Adrenal gland (tissue), 12 donors: ENCODE measurements around the gene HOXB8. TPM values are rescaled to one million over a fixed set of nuclear protein-coding genes. Genes with fewer than 3 reads are reported as not detected.
A peak's percentile ranks its signal among the peaks of the same experiment; 100 is the strongest.

Experiments used
- DNase-seq, 7 donors: peaks; one replicate each; pipeline ENCODE4 v3.0.0-alpha.2; 2019 to 2020
- H3K27ac ChIP-seq, 5 donors: fragments of 200-600 bp; sonication (generic) in 4 of 5; 1 replicate in 3 of 5; 2 replicates in 2 of 5; pipeline versions ENCODE4 v1.5.1 to v1.8.0; 2016 to 2020; ENCODE audit warnings: mild to moderate bottlenecking in 1 of 5
- H3K27me3 ChIP-seq: fragments of 200-600 bp; 2 replicates; pipeline ENCODE4 v1.8.0; 2021
- H3K36me3 ChIP-seq, 2 donors: fragments of 200-600 bp; replicated peaks in 1 of 2; 1 replicate in 1 of 2; 2 replicates in 1 of 2; pipeline versions ENCODE4 v1.5.1 to v1.8.0; 2018 to 2022
- H3K4me1 ChIP-seq, 2 donors: fragments of 200-600 bp; replicated peaks in 1 of 2; 1 replicate in 1 of 2; 2 replicates in 1 of 2; pipeline versions ENCODE4 v1.5.1 to v1.8.0; 2018 to 2021
- H3K4me3 ChIP-seq, 4 donors: fragments of 200-600 bp; sonication (generic) in 3 of 4; one replicate each; pipeline ENCODE4 v1.5.1; 2016 to 2018
- H3K9me3 ChIP-seq, 3 donors: fragments of 200-600 bp; sonication (generic) in 1 of 3; replicated peaks in 1 of 3; 1 replicate in 2 of 3; 2 replicates in 1 of 3; pipeline versions ENCODE4 v1.5.1 to v1.8.0; 2016 to 2021
- POLR2A ChIP-seq, 2 donors: fragments of 450-650 bp; IDR thresholded peaks; one replicate each; pipeline ENCODE4 v1.6.1; 2017; ENCODE audit warnings: antibody characterized with exemption in 2 of 2, mild to moderate bottlenecking in 2 of 2, moderate library complexity in 1 of 2
- WGBS, 4 donors: extraction: QIAGEN DNeasy Blood & Tissue Kit in 2 of 4; methylation state at CpG; one replicate each; pipeline versions ENCODE4 v1.1.5 to v1.1.7; 2013 to 2017; 5-methylcytosine and 5-hydroxymethylcytosine counted together
- intact Hi-C, 2 donors: fragments of 100-400 bp; cut with DNase I; formaldehyde crosslinking; loops; one replicate each; pipeline versions ENCODE4 v1.14.1 to v1.15.0; 2022 to 2023
- polyA plus RNA-seq, 3 donors: library from polyadenylated mRNA; stranded (reverse); fragments of 200-250 nt in 2 of 3; fragments of 350-450 nt in 1 of 3; fragmentation: Illumina TruSeq in 1 of 3; extraction: RNeasy Lipid Tissue Mini Kit (QIAGEN cat#74804) in 1 of 3; gene quantifications; one replicate each; pipeline ENCODE4 v1.2.3, GENCODE V29; 2013 to 2014
- total RNA-seq, 9 donors: library from RNA; depleted of rRNA in 4 of 9; stranded (reverse); fragments of >200 nt in 4 of 9; fragments of 120-200 nt in 1 of 9; fragmentation: NEBNext Ultra II Directional in 1 of 9; extraction: Animal tissue kit (Norgen Biotek cat#: 25700) in 1 of 9; gene quantifications; one replicate each; pipeline versions ENCODE4 v1.1.0 to v1.2.4, GENCODE V29; 2013 to 2023
- TF ChIP-seq, protein P1 (sequence below), 6 experiments: fragments of 450-650 bp in 4 of 6; fragments of 200-600 bp in 2 of 6; sonication (generic) in 1 of 6; IDR thresholded peaks; 1 replicate in 5 of 6; 2 replicates in 1 of 6; pipeline versions ENCODE4 v1.5.1 to v1.8.0; 2016 to 2021; ENCODE audit warnings: antibody characterized with exemption in 6 of 6, mild to moderate bottlenecking in 2 of 6, moderate library complexity in 1 of 6
- donor health status: healthy with polysubstance abuse.
- donor health status: Bipolar disorder and iron deficiency.
- donor health status: DM: yes; HTN: yes; CAD: no.
- donor health status: DM: no; HTN: no; CAD: no.
- donor health status: DM: no; HTN: no; CAD: no.
- donor health status: DM: yes; HTN: yes; CAD: no.

HOXB8 gene
- total and polyA plus RNA-seq, 12 donors, result 0.72 to 13.3 (median 5.9) TPM

DNA sequence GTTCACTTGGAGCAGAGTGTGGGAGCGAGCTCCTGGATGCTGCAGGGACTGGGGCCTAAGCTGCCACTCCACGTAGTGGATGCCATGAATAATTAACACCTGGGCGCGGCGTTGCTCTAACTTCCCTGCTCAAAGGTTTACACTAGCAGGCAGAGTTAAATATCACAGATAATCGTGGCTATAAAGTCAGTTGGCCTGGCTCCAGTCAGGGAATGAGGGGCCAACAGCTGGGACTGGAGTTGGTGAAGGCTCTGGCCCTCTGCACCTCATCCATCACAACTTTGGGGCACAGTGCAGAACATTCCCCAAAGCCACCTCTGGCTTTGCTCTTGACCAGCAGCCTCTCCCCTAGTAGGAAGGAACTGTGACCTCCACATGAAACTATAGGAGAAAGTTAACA lies 47.9 kb downstream of the HOXB8 start:
- 78 to 86% (median 84%) methylated on average over 5 to 6 of the region's 6 CpGs for WGBS, 4 donors

GRCh38 chr17:48566717-48567116 lies 48.4 kb downstream of the HOXB8 start:
- Histone ChIP-seq H3K27ac (peak overlapping the region in 1 of 5 donors; percentile 27), H3K4me1 (peaks cover 0 to 18% of the 10 kb centered on the region in 2 donors), H3K27me3 (no peaks in the 10 kb centered on the region), H3K4me3 (no peak overlapping the region), H3K9me3 (no peaks in the 10 kb centered on the region), H3K36me3 (no peaks in the 10 kb centered on the region)
- no peak for DNase-seq
- no peak for TF ChIP-seq POLR2A (IDR thresholded peaks at IDR 0.05)
- TF ChIP-seq, protein P1, sequence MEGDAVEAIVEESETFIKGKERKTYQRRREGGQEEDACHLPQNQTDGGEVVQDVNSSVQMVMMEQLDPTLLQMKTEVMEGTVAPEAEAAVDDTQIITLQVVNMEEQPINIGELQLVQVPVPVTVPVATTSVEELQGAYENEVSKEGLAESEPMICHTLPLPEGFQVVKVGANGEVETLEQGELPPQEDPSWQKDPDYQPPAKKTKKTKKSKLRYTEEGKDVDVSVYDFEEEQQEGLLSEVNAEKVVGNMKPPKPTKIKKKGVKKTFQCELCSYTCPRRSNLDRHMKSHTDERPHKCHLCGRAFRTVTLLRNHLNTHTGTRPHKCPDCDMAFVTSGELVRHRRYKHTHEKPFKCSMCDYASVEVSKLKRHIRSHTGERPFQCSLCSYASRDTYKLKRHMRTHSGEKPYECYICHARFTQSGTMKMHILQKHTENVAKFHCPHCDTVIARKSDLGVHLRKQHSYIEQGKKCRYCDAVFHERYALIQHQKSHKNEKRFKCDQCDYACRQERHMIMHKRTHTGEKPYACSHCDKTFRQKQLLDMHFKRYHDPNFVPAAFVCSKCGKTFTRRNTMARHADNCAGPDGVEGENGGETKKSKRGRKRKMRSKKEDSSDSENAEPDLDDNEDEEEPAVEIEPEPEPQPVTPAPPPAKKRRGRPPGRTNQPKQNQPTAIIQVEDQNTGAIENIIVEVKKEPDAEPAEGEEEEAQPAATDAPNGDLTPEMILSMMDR (IDR thresholded peaks at IDR 0.05), result no peak
- intact Hi-C loops, result no loop called here
- 50 to 75% (median 53%) methylated on average over 2 of the region's 2 CpGs for WGBS, 4 donors

More for the DNA sequence above, 47.9 kb downstream of the HOXB8 start:
- DNase-seq, result no peak
- Histone ChIP-seq H3K4me1 (peaks cover 0 to 21% of the 10 kb centered on the region in 2 donors), H3K27me3 (no peaks in the 10 kb centered on the region), H3K9me3 (no peaks in the 10 kb centered on the region), H3K36me3 (no peaks in the 10 kb centered on the region), H3K27ac (no peak overlapping the region), H3K4me3 (no peak overlapping the region)
- TF ChIP-seq, protein P1 (IDR thresholded peaks at IDR 0.05), result no peak
- TF ChIP-seq POLR2A (IDR thresholded peaks at IDR 0.05), result no peak
- intact Hi-C loops, result no loop called here

GRCh38 chr17:48565925-48566710 lies 49.0 kb downstream of the HOXB8 start:
- H3K27me3 ChIP-seq, result no peaks in the 10 kb centered on the region
- H3K36me3 ChIP-seq, result no peaks in the 10 kb centered on the region
- peaks cover 0 to 18% of the 10 kb centered on the region in 2 donors for H3K4me1 ChIP-seq
- H3K9me3 ChIP-seq, result no peaks in the 10 kb centered on the region
- TF ChIP-seq, protein P1 (IDR thresholded peaks at IDR 0.05), result no peak
- TF ChIP-seq POLR2A (IDR thresholded peaks at IDR 0.05), result no peak
- H3K27ac ChIP-seq, result peak overlapping the region in 1 of 5 donors; percentile 27
- 82 to 88% (median 86%) methylated on average over 4 of the region's 4 CpGs for WGBS, 4 donors
- H3K4me3 ChIP-seq, result no peak overlapping the region
- intact Hi-C loops, result no loop called here
- no peak for DNase-seq

DNA sequence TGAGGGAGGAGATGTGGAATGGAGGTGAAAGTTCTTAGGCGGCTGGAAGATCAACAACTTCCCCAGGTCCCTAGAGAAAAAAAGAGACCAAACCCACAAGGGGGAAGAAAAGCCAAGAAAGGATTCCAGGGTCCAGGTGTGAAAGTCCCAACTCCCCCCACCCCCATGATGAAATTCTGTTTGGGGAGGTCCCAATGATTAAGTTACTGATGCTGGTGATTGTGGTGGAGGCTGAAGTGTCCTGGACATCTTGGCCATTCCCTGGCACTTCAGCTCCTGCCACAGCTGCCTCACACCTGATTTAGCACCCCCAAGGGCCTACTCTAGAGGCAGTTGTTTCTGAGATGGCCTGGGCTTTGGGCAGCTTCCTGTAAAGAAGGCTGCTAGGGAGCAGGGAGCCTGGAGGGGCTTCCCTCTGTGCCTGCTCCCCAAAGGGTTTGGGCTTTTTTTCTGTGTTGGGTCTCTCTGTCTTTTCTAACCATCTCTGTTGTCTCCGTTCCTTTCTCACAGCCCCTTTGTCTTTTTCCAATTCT lies 50.0 kb downstream of the HOXB8 start:
- TF ChIP-seq POLR2A (IDR thresholded peaks at IDR 0.05), result no peak
- H3K9me3 ChIP-seq, result no peaks in the 10 kb centered on the region
- H3K27ac ChIP-seq, result peak overlapping the region in 2 of 5 donors; percentile 44 to 74
- intact Hi-C loops, result no loop called here
- WGBS, 4 donors, result 79 to 93% (median 82%) methylated on average over 2 of the region's 2 CpGs
- no peaks in the 10 kb centered on the region for H3K27me3 ChIP-seq
- H3K4me3 ChIP-seq, result peak overlapping the region in 1 of 4 donors; percentile 52
- H3K4me1 ChIP-seq, result peaks cover 0 to 25% of the 10 kb centered on the region in 2 donors
- no peak for DNase-seq
- H3K36me3 ChIP-seq, result no peaks in the 10 kb centered on the region
